Activated CD4-positive, alpha-beta T cell treated with anti-CD3 and anti-CD28 coated beads for 36 hours (primary cell): ENCODE measurements around the gene GRK1. TPM values are rescaled to one million over a fixed set of nuclear protein-coding genes. Genes with fewer than 3 reads are reported as not detected.
"Not testable (repeated sequence)": the region's sequence is repeated elsewhere in the genome, so short reads cannot be mapped to it uniquely, and the experiment has no call there.

Source experiments
- ATAC-seq: fragments of 200-7000 bp; cut with Tn5 transposase; one replicate; pipeline ENCODE4 v1.10.0; 2021; ENCODE audit warnings: mild to moderate bottlenecking, moderate library complexity
- CTCF ChIA-PET: fragments of 350-600 bp; sonication (Branson Sonifier 250); formaldehyde crosslinking; loops from one replicate; lab custom pipeline; 2021; ENCODE audit warnings: antibody characterized with exemption; lab: Charles Lee
- POLR2A ChIA-PET: fragments of 350-600 bp; sonication (Branson Sonifier 250); formaldehyde crosslinking; loops from one replicate; lab custom pipeline; 2021; ENCODE audit warnings: antibody characterized with exemption, inconsistent platforms; lab: Charles Lee
- DNase-seq: peaks from one replicate; pipeline ENCODE4 v3.0.0-alpha.2; 2020
- H3K27ac Mint-ChIP-seq: one replicate; pipeline ENCODE4 v1.8.0; 2021; ENCODE audit warnings: mixed read lengths
- H3K27me3 Mint-ChIP-seq: one replicate; pipeline ENCODE4 v1.8.0; 2021; ENCODE audit warnings: mixed read lengths
- H3K36me3 Mint-ChIP-seq: one replicate; pipeline ENCODE4 v1.8.0; 2021; ENCODE audit warnings: low read depth, mixed read lengths
- H3K4me1 Mint-ChIP-seq: one replicate; pipeline ENCODE4 v1.8.0; 2021; ENCODE audit warnings: mixed read lengths
- H3K4me3 Mint-ChIP-seq: one replicate; pipeline ENCODE4 v1.8.0; 2021; ENCODE audit warnings: mild to moderate bottlenecking, moderate library complexity, mixed read lengths
- H3K9me3 Mint-ChIP-seq: one replicate; pipeline ENCODE4 v1.8.0; 2021; ENCODE audit warnings: low read depth, mixed read lengths
- intact Hi-C, 2 experiments: fragments of 100-400 bp; cut with DNase I in 1 of 2; cut with micrococcal nuclease in 1 of 2; formaldehyde crosslinking; loops; one replicate each; pipeline versions ENCODE4 v1.14.2 to v1.15.1; 2022 to 2024; cut with DNase I, micrococcal nuclease
- total RNA-seq, 2 experiments: library from RNA; stranded (reverse); gene quantifications; one replicate each; pipeline ENCODE4 v1.2.3, GENCODE V29; 2021

GRK1 gene
- total RNA-seq, 2 experiments from 2014 or later, result 0.16 to 0.21 TPM

- no peak overlapping the region for H3K27ac Mint-ChIP-seq
- CTCF ChIA-PET, result no interaction called here
- H3K9me3 Mint-ChIP-seq, result no peaks in the 10 kb centered on the region
- peaks cover 19% of the 10 kb centered on the region for H3K27me3 Mint-ChIP-seq
- POLR2A ChIA-PET, result no interaction called here
- intact Hi-C loops, result no loop called here
- DNase-seq (no peak), ATAC-seq (no peak)
- no peak overlapping the region for H3K4me3 Mint-ChIP-seq
- peaks cover 20% of the 10 kb centered on the region for H3K4me1 Mint-ChIP-seq
- no peaks in the 10 kb centered on the region for H3K36me3 Mint-ChIP-seq
These were observed 77.4 kb downstream of the GRK1 start for GRCh38 chr13:113744197-113745000.

GRCh38 chr13:113745059-113745458 is 78.0 kb downstream of the GRK1 start:
- no peak overlapping the region for H3K4me3 Mint-ChIP-seq
- H3K4me1 Mint-ChIP-seq, result peaks cover 20% of the 10 kb centered on the region
- CTCF ChIA-PET, result no interaction called here
- no peak overlapping the region for H3K27ac Mint-ChIP-seq
- DNase-seq (no peak), ATAC-seq (no peak)
- H3K36me3 Mint-ChIP-seq, result no peaks in the 10 kb centered on the region
- intact Hi-C loops, result no loop called here
- POLR2A ChIA-PET, result no interaction called here
- H3K9me3 Mint-ChIP-seq, result no peaks in the 10 kb centered on the region
- H3K27me3 Mint-ChIP-seq, result peaks cover 19% of the 10 kb centered on the region

- POLR2A ChIA-PET, ATAC-seq, intact Hi-C loops, H3K9me3 Mint-ChIP-seq, CTCF ChIA-PET, H3K36me3 Mint-ChIP-seq, H3K27ac Mint-ChIP-seq, DNase-seq, H3K4me3 Mint-ChIP-seq: not testable (repeated sequence)
- peaks cover 20% of the 10 kb centered on the region for H3K4me1 Mint-ChIP-seq
- peaks cover 17% of the 10 kb centered on the region for H3K27me3 Mint-ChIP-seq
These were observed 78.6 kb downstream of the GRK1 start for GRCh38 chr13:113745500-113746142.

GRCh38 chr13:113746143-113746525 is 79.1 kb downstream of the GRK1 start:
- peaks cover 15% of the 10 kb centered on the region for H3K4me1 Mint-ChIP-seq
- H3K9me3 Mint-ChIP-seq, result peaks cover 8% of the 10 kb centered on the region
- no peak overlapping the region for H3K27ac Mint-ChIP-seq
- H3K36me3 Mint-ChIP-seq, result no peaks in the 10 kb centered on the region
- H3K27me3 Mint-ChIP-seq, result peaks cover 14% of the 10 kb centered on the region
- POLR2A ChIA-PET, result no interaction called here
- DNase-seq, result no peak
- CTCF ChIA-PET, result interaction anchor here (0.7 kb wide), 1 partner anchor 9 kb away, joined by 3 read pairs; no protein-coding TSS in a partner anchor
- intact Hi-C loops, result no loop called here
- no peak overlapping the region for H3K4me3 Mint-ChIP-seq
- ATAC-seq, result no peak

GRCh38 chr13:113746671-113747070 is 79.7 kb downstream of the GRK1 start:
- ATAC-seq (no peak), DNase-seq (no peak)
- Mint-ChIP-seq H3K4me3 (no peak overlapping the region), H3K36me3 (no peaks in the 10 kb centered on the region), H3K27ac (no peak overlapping the region), H3K9me3 (peaks cover 10% of the 10 kb centered on the region), H3K27me3 (peaks cover 10% of the 10 kb centered on the region), H3K4me1 (peaks cover 9% of the 10 kb centered on the region)
- intact Hi-C loops, result no loop called here
- POLR2A ChIA-PET, result no interaction called here
- CTCF ChIA-PET, result interaction anchor here (0.7 kb wide), 1 partner anchor 8 kb away, joined by 3 read pairs; no protein-coding TSS in a partner anchor

- ChIA-PET POLR2A (no interaction called here), CTCF (no interaction called here)
- no peak for ATAC-seq
- peaks cover 10% of the 10 kb centered on the region for H3K9me3 Mint-ChIP-seq
- no peak for DNase-seq
- no peaks in the 10 kb centered on the region for H3K36me3 Mint-ChIP-seq
- peaks cover 2% of the 10 kb centered on the region for H3K4me1 Mint-ChIP-seq
- intact Hi-C loops, result no loop called here
- H3K27ac Mint-ChIP-seq, result no peak overlapping the region
- H3K4me3 Mint-ChIP-seq, result no peak overlapping the region
- peaks cover 5% of the 10 kb centered on the region for H3K27me3 Mint-ChIP-seq
These were observed 80.3 kb downstream of the GRK1 start for GRCh38 chr13:113747291-113747833.

GRCh38 chr13:113748101-113748861 is 81.3 kb downstream of the GRK1 start:
- no peak overlapping the region for H3K27ac Mint-ChIP-seq
- intact Hi-C loops, result no loop called here
- no peak overlapping the region for H3K4me3 Mint-ChIP-seq
- H3K4me1 Mint-ChIP-seq, result no peaks in the 10 kb centered on the region
- peaks cover 12% of the 10 kb centered on the region for H3K9me3 Mint-ChIP-seq
- ChIA-PET POLR2A (no interaction called here), CTCF (no interaction called here)
- peak; percentile 1 for DNase-seq
- no peaks in the 10 kb centered on the region for H3K36me3 Mint-ChIP-seq
- ATAC-seq, result no peak
- peaks cover 3% of the 10 kb centered on the region for H3K27me3 Mint-ChIP-seq

- CTCF ChIA-PET, result no interaction called here
- Mint-ChIP-seq H3K4me1 (no peaks in the 10 kb centered on the region), H3K9me3 (peaks cover 12% of the 10 kb centered on the region), H3K36me3 (no peaks in the 10 kb centered on the region), H3K27ac (no peak overlapping the region), H3K27me3 (peaks cover 3% of the 10 kb centered on the region), H3K4me3 (no peak overlapping the region)
- ATAC-seq, result no peak
- DNase-seq, result peak; percentile 0
- POLR2A ChIA-PET, result no interaction called here
- intact Hi-C loops, result no loop called here
These were observed 81.9 kb downstream of the GRK1 start for GRCh38 chr13:113748862-113749451.

GRCh38 chr13:113749507-113749906 is 82.5 kb downstream of the GRK1 start:
- POLR2A ChIA-PET, result no interaction called here
- H3K27me3 Mint-ChIP-seq, result peaks cover 3% of the 10 kb centered on the region
- peaks cover 12% of the 10 kb centered on the region for H3K9me3 Mint-ChIP-seq
- no peak for DNase-seq
- no peaks in the 10 kb centered on the region for H3K36me3 Mint-ChIP-seq
- CTCF ChIA-PET, result no interaction called here
- H3K27ac Mint-ChIP-seq, result no peak overlapping the region
- no peaks in the 10 kb centered on the region for H3K4me1 Mint-ChIP-seq
- ATAC-seq, result no peak
- no peak overlapping the region for H3K4me3 Mint-ChIP-seq
- intact Hi-C loops, result no loop called here

GRCh38 chr13:113749967-113750366 is 82.9 kb downstream of the GRK1 start:
- POLR2A ChIA-PET, result no interaction called here

More at GRCh38 chr13:113749967-113750366, 82.9 kb downstream of the GRK1 start:
- Mint-ChIP-seq H3K27ac (no peak overlapping the region), H3K27me3 (no peaks in the 10 kb centered on the region), H3K36me3 (no peaks in the 10 kb centered on the region), H3K4me1 (no peaks in the 10 kb centered on the region), H3K4me3 (no peak overlapping the region), H3K9me3 (peaks cover 12% of the 10 kb centered on the region)
- DNase-seq, result peak; percentile 0
- intact Hi-C loops, result no loop called here
- CTCF ChIA-PET, result no interaction called here
- ATAC-seq, result no peak
